ENCODE measurements around the gene CCSER1.

GRCh38 chr4:90317785-90318184 is 190.6 kb downstream of the CCSER1 start:
- no peak for TF ChIP-seq CTCF (conservative IDR thresholded peaks at IDR 0.05)
- TF ChIP-seq EZH2 (IDR thresholded peaks at IDR 0.05; ENCODE audit: low read depth) = no peak

All from PC-9 (cell line).